Esophagus (tissue), 2 donors: ENCODE results near the gene NAT9. TPM values are rescaled to one million over a fixed set of nuclear protein-coding genes. Genes with fewer than 3 reads are reported as not detected.

Experiments
- H3K27ac ChIP-seq, 2 donors: one replicate each; pipeline ENCODE4 v1.5.1; 2013; ENCODE audit warnings: low read depth in 2 of 2, mild to moderate bottlenecking in 2 of 2, inconsistent platforms in 1 of 2, low read length in 1 of 2, moderate library complexity in 1 of 2
- H3K27me3 ChIP-seq, 2 donors: one replicate each; pipeline ENCODE4 v1.6.1; 2013; ENCODE audit warnings: low read length in 2 of 2, control low read depth in 1 of 2, mild to moderate bottlenecking in 1 of 2; ENCODE audit not compliant: insufficient read depth in 2 of 2, control insufficient read depth in 1 of 2
- H3K36me3 ChIP-seq, 2 donors: one replicate each; pipeline ENCODE4 v1.6.1; 2013; ENCODE audit warnings: low read length in 1 of 2; ENCODE audit not compliant: control insufficient read depth in 2 of 2, insufficient read depth in 2 of 2
- H3K4me1 ChIP-seq, 2 donors: one replicate each; pipeline ENCODE4 v1.6.1; 2013; ENCODE audit warnings: low read length in 1 of 2; ENCODE audit not compliant: control insufficient read depth in 2 of 2, insufficient read depth in 2 of 2
- H3K4me3 ChIP-seq, 2 donors: one replicate each; pipeline ENCODE4 v1.5.1; 2013; ENCODE audit warnings: low read length in 2 of 2, mild to moderate bottlenecking in 2 of 2, low read depth in 1 of 2, moderate library complexity in 1 of 2
- H3K9me3 ChIP-seq, 2 donors: one replicate each; pipeline ENCODE4 v1.6.1; 2013; ENCODE audit warnings: mild to moderate bottlenecking in 2 of 2, low read depth in 1 of 2, low read length in 1 of 2, moderate library complexity in 1 of 2; ENCODE audit not compliant: control insufficient read depth in 2 of 2, insufficient read depth in 1 of 2
- WGBS, 2 donors: extraction: QIAGEN DNeasy Blood & Tissue Kit; methylation state at CpG; one replicate each; pipeline ENCODE4 v1.1.7; 2013; 5-methylcytosine and 5-hydroxymethylcytosine counted together
- polyA plus RNA-seq, 2 donors: library from polyadenylated mRNA; stranded (reverse); fragments of 200-250 nt; gene quantifications; one replicate each; pipeline ENCODE4 v1.2.3, GENCODE V29; 2013
- donor health status: healthy with polysubstance abuse.
- donor health status: Bipolar disorder and iron deficiency.

The NAT9 gene
- polyA plus RNA-seq, 2 donors = 19.7 to 25.6 TPM

- H3K27me3 ChIP-seq = no peaks in the 10 kb centered on the region
- H3K4me3 ChIP-seq = no peak overlapping the region
- H3K4me1 ChIP-seq = peaks cover 0 to 2% of the 10 kb centered on the region in 2 donors
- H3K9me3 ChIP-seq = no peaks in the 10 kb centered on the region
- peaks cover 0 to 4% of the 10 kb centered on the region in 2 donors for H3K36me3 ChIP-seq
- no peak overlapping the region for H3K27ac ChIP-seq
- WGBS, 2 donors = 85 to 87% methylated on average over 15 of the region's 15 CpGs
Measured at GRCh38 chr17:74815550-74816370, 39.6 kb upstream of the NAT9 start.

- Histone ChIP-seq H3K27ac (no peak overlapping the region), H3K27me3 (no peaks in the 10 kb centered on the region), H3K4me1 (peaks cover 0 to 2% of the 10 kb centered on the region in 2 donors), H3K9me3 (no peaks in the 10 kb centered on the region), H3K36me3 (peaks cover 0 to 7% of the 10 kb centered on the region in 2 donors), H3K4me3 (no peak overlapping the region)
- 95 to 98% methylated on average over 7 of the region's 7 CpGs for WGBS, 2 donors
Measured at GRCh38 chr17:74815067-74815466, 38.9 kb upstream of the NAT9 start.

GRCh38 chr17:74814453-74814852 lies 38.3 kb upstream of the NAT9 start:
- 86 to 87% methylated on average over 5 of the region's 5 CpGs for WGBS, 2 donors
- no peak overlapping the region for H3K27ac ChIP-seq
- H3K36me3 ChIP-seq = peaks cover 0 to 8% of the 10 kb centered on the region in 2 donors
- H3K27me3 ChIP-seq = no peaks in the 10 kb centered on the region
- peaks cover 0 to 2% of the 10 kb centered on the region in 2 donors for H3K4me1 ChIP-seq
- H3K4me3 ChIP-seq = no peak overlapping the region
- no peaks in the 10 kb centered on the region for H3K9me3 ChIP-seq

GRCh38 chr17:74812109-74813009 lies 36.2 kb upstream of the NAT9 start:
- H3K27ac ChIP-seq = no peak overlapping the region
- 66 to 67% methylated on average over 23 of the region's 23 CpGs for WGBS, 2 donors

GRCh38 chr17:74810699-74811485 lies 34.7 kb upstream of the NAT9 start:
- H3K4me1 ChIP-seq = peaks cover 0 to 2% of the 10 kb centered on the region in 2 donors
- 87 to 88% methylated on average over 15 of the region's 15 CpGs for WGBS, 2 donors
- no peaks in the 10 kb centered on the region for H3K9me3 ChIP-seq
- no peak overlapping the region for H3K27ac ChIP-seq
- H3K4me3 ChIP-seq = no peak overlapping the region
- H3K36me3 ChIP-seq = peaks cover 0 to 12% of the 10 kb centered on the region in 2 donors
- H3K27me3 ChIP-seq = no peaks in the 10 kb centered on the region

More at GRCh38 chr17:74812109-74813009, 36.2 kb upstream of the NAT9 start:
- H3K36me3 ChIP-seq = peaks cover 0 to 8% of the 10 kb centered on the region in 2 donors
- peaks cover 0 to 2% of the 10 kb centered on the region in 2 donors for H3K4me1 ChIP-seq
- H3K27me3 ChIP-seq = no peaks in the 10 kb centered on the region
- no peaks in the 10 kb centered on the region for H3K9me3 ChIP-seq
- H3K4me3 ChIP-seq = no peak overlapping the region

GRCh38 chr17:74808714-74809430 lies 32.7 kb upstream of the NAT9 start:
- 85 to 87% methylated on average over 17 of the region's 17 CpGs for WGBS, 2 donors

GRCh38 chr17:74807925-74808324 lies 31.8 kb upstream of the NAT9 start:
- Histone ChIP-seq H3K27me3 (no peaks in the 10 kb centered on the region), H3K4me1 (no peaks in the 10 kb centered on the region), H3K27ac (no peak overlapping the region), H3K4me3 (no peak overlapping the region), H3K36me3 (peaks cover 0 to 17% of the 10 kb centered on the region in 2 donors), H3K9me3 (no peaks in the 10 kb centered on the region)
- WGBS, 2 donors = 62 to 67% methylated on average over 6 of the region's 6 CpGs

More at GRCh38 chr17:74808714-74809430, 32.7 kb upstream of the NAT9 start:
- H3K27ac ChIP-seq = no peak overlapping the region
- no peaks in the 10 kb centered on the region for H3K27me3 ChIP-seq
- no peaks in the 10 kb centered on the region for H3K9me3 ChIP-seq
- peaks cover 0 to 17% of the 10 kb centered on the region in 2 donors for H3K36me3 ChIP-seq
- H3K4me1 ChIP-seq = no peaks in the 10 kb centered on the region
- H3K4me3 ChIP-seq = no peak overlapping the region

GRCh38 chr17:74807441-74807840 lies 31.3 kb upstream of the NAT9 start:
- WGBS, 2 donors = 86 to 88% methylated on average over 13 of the region's 13 CpGs
- Histone ChIP-seq H3K27ac (no peak overlapping the region), H3K4me1 (no peaks in the 10 kb centered on the region), H3K9me3 (no peaks in the 10 kb centered on the region), H3K27me3 (no peaks in the 10 kb centered on the region), H3K36me3 (peaks cover 0 to 17% of the 10 kb centered on the region in 2 donors), H3K4me3 (no peak overlapping the region)
